ENCODE data around the gene NTNG1. TPM values are rescaled to one million over a fixed set of nuclear protein-coding genes. Genes with fewer than 3 reads are reported as not detected.

NTNG1 gene
- total RNA-seq, 1 experiment from 2014 or later = 1.5 TPM

DNA sequence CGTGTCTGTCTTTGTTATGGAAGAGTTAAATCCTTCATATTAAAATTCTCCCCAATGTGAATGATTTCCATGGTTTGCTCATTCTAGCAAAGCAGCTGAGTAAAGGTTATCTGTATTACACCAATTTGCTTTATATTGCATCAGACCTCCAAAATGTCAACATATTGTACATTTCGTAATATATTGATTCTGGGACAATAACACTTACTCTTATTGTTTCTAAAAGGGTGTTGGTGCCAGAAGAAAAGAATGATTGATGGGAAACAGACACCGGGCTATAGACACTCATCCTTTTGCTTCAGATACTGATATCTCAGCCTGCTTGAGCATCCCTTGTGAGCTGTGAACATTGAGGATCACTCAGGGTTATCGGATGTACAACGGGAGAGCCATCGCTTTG lies 7.0 kb downstream of the NTNG1 start:
- Histone ChIP-seq H3K4me1 (ENCODE audit: insufficient read depth, low read length) (no peaks in the 10 kb centered on the region), H2BK120ac (ENCODE audit: low read depth, low read length, poor library complexity, severe bottlenecking) (no peak overlapping the region), H3K23me2 (ENCODE audit: insufficient read length, low read depth, low read length, poor library complexity, severe bottlenecking) (no peaks in the 10 kb centered on the region), H2BK20ac (ENCODE audit: low read depth, low read length, poor library complexity, severe bottlenecking) (no peak overlapping the region), H3K79me1 (ENCODE audit: insufficient read depth, low read depth, low read length, poor library complexity, severe bottlenecking) (no peaks in the 10 kb centered on the region), H3K9me3 (ENCODE audit: control insufficient read depth, low read depth, low read length) (no peaks in the 10 kb centered on the region), H3K23ac (ENCODE audit: insufficient read length, low read depth, low read length) (no peak overlapping the region), H2BK5ac (ENCODE audit: insufficient read length, low read length) (no peak overlapping the region), H3T11ph (ENCODE audit: low read length) (no peak overlapping the region), H2AFZ (ENCODE audit: low read length) (no peak overlapping the region), H3K18ac (ENCODE audit: insufficient read length, low read depth, low read length) (no peak overlapping the region), H3K9ac (ENCODE audit: extremely low read depth, insufficient read length, low read length) (no peak overlapping the region), H3K27me3 (ENCODE audit: insufficient read depth, low read length) (no peaks in the 10 kb centered on the region), H3K14ac (ENCODE audit: insufficient read depth, low read length) (no peak overlapping the region), H3K56ac (ENCODE audit: insufficient read length, low read depth, low read length) (no peak overlapping the region), H2AK5ac (ENCODE audit: insufficient read length, low read length) (no peak overlapping the region), H3K79me2 (ENCODE audit: insufficient read depth, low read length) (no peaks in the 10 kb centered on the region), H4K5ac (ENCODE audit: insufficient read length, low read depth, low read length) (no peak overlapping the region), H3K27ac (ENCODE audit: insufficient read length, low read depth, low read length) (no peak overlapping the region), H3K4me2 (ENCODE audit: insufficient read depth, insufficient read length, low read length) (no peak overlapping the region), H2BK12ac (ENCODE audit: insufficient read length, low read depth, low read length) (no peak overlapping the region), H3K4ac (ENCODE audit: low read depth, low read length) (no peak overlapping the region), H2BK15ac (ENCODE audit: low read depth, low read length) (no peak overlapping the region), H4K20me1 (ENCODE audit: control insufficient read depth, insufficient read depth, insufficient read length) (no peaks in the 10 kb centered on the region), H4K8ac (replicated peaks; ENCODE audit: insufficient read length, low read depth, low read length) (no peak overlapping the region), H4K91ac (ENCODE audit: insufficient read length, low read depth, low read length) (no peak overlapping the region)
- no peak for DNase-seq
- H3K27me3 Mint-ChIP-seq (ENCODE audit: low read depth) = no peaks in the 10 kb centered on the region; the same call in 1 of the 2 replicates
- TF ChIP-seq, protein P1, sequence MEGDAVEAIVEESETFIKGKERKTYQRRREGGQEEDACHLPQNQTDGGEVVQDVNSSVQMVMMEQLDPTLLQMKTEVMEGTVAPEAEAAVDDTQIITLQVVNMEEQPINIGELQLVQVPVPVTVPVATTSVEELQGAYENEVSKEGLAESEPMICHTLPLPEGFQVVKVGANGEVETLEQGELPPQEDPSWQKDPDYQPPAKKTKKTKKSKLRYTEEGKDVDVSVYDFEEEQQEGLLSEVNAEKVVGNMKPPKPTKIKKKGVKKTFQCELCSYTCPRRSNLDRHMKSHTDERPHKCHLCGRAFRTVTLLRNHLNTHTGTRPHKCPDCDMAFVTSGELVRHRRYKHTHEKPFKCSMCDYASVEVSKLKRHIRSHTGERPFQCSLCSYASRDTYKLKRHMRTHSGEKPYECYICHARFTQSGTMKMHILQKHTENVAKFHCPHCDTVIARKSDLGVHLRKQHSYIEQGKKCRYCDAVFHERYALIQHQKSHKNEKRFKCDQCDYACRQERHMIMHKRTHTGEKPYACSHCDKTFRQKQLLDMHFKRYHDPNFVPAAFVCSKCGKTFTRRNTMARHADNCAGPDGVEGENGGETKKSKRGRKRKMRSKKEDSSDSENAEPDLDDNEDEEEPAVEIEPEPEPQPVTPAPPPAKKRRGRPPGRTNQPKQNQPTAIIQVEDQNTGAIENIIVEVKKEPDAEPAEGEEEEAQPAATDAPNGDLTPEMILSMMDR (conservative IDR thresholded peaks at IDR 0.05) = no peak
- H3K4me1 Mint-ChIP-seq = no peaks in the 10 kb centered on the region
- no peaks in the 10 kb centered on the region for H3K9me3 Mint-ChIP-seq
- no peak overlapping the region for H3K4me3 Mint-ChIP-seq
- H3K36me3 Mint-ChIP-seq (ENCODE audit: insufficient read depth in 1 of 3, low read depth in 3 of 3) = no peaks in the 10 kb centered on the region
- no CpG with 5 or more reads among the region's 6 CpGs for WGBS (ENCODE audit: extremely low coverage, insufficient read length, low lambda C conversion rate)
- H3K27ac Mint-ChIP-seq = no peak overlapping the region
